ENCODE data around the gene CUX1.

GRCh38 chr7:101816595-101817470 is 593 bp upstream of the CUX1 start:
- TF ChIP-seq, protein P1, sequence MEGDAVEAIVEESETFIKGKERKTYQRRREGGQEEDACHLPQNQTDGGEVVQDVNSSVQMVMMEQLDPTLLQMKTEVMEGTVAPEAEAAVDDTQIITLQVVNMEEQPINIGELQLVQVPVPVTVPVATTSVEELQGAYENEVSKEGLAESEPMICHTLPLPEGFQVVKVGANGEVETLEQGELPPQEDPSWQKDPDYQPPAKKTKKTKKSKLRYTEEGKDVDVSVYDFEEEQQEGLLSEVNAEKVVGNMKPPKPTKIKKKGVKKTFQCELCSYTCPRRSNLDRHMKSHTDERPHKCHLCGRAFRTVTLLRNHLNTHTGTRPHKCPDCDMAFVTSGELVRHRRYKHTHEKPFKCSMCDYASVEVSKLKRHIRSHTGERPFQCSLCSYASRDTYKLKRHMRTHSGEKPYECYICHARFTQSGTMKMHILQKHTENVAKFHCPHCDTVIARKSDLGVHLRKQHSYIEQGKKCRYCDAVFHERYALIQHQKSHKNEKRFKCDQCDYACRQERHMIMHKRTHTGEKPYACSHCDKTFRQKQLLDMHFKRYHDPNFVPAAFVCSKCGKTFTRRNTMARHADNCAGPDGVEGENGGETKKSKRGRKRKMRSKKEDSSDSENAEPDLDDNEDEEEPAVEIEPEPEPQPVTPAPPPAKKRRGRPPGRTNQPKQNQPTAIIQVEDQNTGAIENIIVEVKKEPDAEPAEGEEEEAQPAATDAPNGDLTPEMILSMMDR (IDR thresholded peaks at IDR 0.05) = no peak
- no peak for TF ChIP-seq POLR2A (IDR thresholded peaks at IDR 0.05)

Data from ovary (tissue), 3 donors.